ENCODE results near the gene GUCA1A.
"Not testable (repeated sequence)": the region's sequence is repeated elsewhere in the genome, so short reads cannot be mapped to it uniquely, and the experiment has no call there.

Gene GUCA1A

DNA sequence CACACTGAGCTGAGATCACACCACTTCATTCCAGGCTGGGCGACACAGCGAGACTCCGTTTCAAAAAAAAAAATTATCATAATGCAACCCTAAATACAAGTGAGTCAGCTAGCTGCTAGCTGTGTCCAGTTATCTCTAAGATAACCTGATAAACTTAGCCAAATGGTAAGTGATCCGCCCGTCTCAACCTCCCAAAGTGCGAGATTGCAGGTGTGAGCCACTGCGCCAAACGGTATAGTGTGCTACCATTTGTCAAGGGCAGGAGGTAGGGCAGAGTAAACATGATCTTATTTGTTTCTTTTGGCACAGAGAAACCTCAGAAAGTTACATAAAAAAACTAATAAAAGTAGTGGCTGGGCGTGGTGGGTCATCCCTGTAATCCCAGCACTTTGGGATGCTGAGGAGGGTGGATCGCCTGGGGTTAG, 26.0 kb upstream of the GUCA1A start:
- Histone ChIP-seq H3K4me3 (no peak overlapping the region), H3K27ac (no peak overlapping the region)
- TF ChIP-seq, protein P1, sequence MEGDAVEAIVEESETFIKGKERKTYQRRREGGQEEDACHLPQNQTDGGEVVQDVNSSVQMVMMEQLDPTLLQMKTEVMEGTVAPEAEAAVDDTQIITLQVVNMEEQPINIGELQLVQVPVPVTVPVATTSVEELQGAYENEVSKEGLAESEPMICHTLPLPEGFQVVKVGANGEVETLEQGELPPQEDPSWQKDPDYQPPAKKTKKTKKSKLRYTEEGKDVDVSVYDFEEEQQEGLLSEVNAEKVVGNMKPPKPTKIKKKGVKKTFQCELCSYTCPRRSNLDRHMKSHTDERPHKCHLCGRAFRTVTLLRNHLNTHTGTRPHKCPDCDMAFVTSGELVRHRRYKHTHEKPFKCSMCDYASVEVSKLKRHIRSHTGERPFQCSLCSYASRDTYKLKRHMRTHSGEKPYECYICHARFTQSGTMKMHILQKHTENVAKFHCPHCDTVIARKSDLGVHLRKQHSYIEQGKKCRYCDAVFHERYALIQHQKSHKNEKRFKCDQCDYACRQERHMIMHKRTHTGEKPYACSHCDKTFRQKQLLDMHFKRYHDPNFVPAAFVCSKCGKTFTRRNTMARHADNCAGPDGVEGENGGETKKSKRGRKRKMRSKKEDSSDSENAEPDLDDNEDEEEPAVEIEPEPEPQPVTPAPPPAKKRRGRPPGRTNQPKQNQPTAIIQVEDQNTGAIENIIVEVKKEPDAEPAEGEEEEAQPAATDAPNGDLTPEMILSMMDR (IDR thresholded peaks at IDR 0.05): no peak
- DNase-seq (ENCODE audit: low spot score): no peak

DNA sequence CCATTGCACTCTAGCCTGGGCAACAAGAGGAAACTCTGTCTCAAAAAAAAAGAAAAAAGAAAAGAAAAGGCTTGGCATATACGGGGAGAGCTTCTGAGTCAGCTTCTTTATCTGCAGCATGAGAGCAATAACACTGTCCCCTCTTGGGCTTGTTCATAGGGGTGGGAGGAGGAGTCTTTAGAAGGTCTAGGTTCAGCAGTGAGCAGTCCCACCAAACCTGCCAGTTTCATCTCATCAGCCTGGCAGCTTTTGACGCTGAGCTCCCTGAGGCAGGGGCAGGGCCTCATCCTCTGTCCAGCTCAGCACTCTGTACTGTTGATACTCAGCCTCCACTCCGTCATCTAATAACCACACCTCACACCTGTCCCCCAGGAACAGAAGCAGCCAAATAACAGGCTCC, 25.1 kb upstream of the GUCA1A start:
- Histone ChIP-seq H3K27ac (no peak overlapping the region), H3K4me3 (no peak overlapping the region)
- DNase-seq (ENCODE audit: low spot score): no peak
- TF ChIP-seq, protein P1 (IDR thresholded peaks at IDR 0.05): no peak

DNA sequence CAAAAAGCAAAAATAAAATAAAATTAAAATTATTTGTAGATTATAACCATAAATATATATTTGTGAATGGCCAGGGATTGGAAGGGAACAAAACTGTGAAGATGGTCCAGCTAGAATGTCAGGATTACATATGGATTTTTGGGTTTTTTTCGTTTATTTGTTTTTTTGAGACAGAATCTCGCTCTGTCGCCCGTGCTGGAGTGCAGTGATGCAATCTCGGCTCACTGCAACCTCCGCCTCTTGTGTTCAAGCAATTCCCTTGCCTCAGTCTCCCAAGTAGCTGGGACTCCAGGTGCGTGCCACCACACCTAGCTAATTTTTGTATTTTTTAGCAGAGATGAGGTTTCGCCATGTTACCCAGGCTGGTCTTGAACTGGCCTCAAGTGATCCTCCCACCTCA, 22.9 kb upstream of the GUCA1A start:
- Histone ChIP-seq H3K4me3 (no peak overlapping the region), H3K27ac (no peak overlapping the region)
- no peak for DNase-seq (ENCODE audit: low spot score)
- TF ChIP-seq, protein P1 (IDR thresholded peaks at IDR 0.05): no peak

DNA sequence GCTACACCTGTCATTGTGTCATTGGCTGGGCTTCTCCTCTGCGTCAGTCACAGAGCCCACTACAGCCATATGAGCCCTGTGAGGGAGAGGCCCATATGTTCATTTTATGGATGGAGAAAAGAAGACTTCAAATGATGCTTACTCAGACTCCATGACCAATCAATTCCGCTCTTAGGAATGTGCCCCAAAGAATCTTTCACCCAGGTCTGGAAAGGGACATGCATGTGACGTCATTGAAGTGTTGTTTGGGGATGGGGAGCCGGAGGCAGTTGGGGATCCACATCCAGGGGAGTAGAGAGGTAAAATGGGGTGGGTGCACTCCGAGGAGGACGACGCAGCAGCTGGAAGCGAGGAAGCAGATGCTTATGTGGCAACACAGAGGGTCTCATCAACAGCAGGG, 21.1 kb upstream of the GUCA1A start:
- TF ChIP-seq, protein P1 (IDR thresholded peaks at IDR 0.05): no peak
- DNase-seq (ENCODE audit: low spot score): no peak
- Histone ChIP-seq H3K4me3 (no peak overlapping the region), H3K27ac (no peak overlapping the region)

DNA sequence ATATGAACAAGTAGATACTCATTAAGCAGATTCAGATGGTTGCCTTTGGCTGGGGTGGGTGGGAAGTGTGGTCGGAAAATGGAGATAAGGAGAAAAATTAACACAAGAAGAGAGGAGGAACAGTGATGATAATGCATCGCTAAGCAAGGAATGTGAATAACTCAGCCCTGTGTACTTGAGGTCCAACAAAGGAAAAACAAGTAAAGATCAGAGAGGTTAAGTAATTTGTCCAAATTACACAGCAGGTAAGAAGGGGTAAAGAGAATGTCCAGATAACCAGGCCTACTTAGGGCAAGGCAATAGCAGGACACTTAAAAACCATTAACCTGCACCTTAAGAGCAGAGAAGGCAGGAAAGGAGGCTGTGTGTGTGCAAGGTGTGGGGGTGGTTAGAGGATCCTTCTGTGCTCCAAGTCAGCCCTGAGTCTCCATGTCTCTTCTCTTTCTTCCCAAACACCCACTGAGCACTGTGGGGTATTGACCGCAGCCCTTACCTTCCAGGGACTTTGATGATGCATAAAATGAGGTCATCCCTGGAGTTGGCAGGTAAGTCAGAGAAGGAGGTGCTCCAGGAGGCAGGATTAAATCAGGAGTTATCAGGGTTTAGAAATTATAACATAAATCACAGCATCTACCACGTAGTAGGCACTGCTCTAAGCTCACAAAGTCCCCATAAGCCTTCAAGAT, 20.5 kb upstream of the GUCA1A start:
- DNase-seq (ENCODE audit: low spot score); H3K27ac ChIP-seq; H3K4me3 ChIP-seq: not testable (repeated sequence)

DNA sequence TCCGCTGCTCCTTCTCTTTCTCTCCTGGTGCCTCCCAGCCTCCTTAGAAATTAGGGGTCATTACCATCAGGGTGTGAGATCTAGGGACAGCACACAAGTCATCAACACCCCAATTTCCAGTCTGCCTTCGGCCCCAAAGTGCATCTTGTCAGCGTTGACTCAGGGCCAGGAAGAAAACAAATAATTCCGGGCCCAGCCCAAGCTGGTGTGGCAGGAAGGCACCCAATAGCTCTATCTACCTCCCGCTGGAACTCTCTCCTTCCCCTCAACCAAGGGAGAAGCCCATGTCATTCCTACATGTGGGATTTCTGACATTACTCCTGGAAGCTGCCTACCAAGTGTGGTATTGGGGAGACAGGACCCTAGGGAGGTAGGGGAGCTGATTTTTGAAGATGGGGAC, 19.2 kb upstream of the GUCA1A start:
- no peak overlapping the region for H3K27ac ChIP-seq
- TF ChIP-seq, protein P1 (IDR thresholded peaks at IDR 0.05): no peak
- DNase-seq (ENCODE audit: low spot score): no peak
- no peak overlapping the region for H3K4me3 ChIP-seq

DNA sequence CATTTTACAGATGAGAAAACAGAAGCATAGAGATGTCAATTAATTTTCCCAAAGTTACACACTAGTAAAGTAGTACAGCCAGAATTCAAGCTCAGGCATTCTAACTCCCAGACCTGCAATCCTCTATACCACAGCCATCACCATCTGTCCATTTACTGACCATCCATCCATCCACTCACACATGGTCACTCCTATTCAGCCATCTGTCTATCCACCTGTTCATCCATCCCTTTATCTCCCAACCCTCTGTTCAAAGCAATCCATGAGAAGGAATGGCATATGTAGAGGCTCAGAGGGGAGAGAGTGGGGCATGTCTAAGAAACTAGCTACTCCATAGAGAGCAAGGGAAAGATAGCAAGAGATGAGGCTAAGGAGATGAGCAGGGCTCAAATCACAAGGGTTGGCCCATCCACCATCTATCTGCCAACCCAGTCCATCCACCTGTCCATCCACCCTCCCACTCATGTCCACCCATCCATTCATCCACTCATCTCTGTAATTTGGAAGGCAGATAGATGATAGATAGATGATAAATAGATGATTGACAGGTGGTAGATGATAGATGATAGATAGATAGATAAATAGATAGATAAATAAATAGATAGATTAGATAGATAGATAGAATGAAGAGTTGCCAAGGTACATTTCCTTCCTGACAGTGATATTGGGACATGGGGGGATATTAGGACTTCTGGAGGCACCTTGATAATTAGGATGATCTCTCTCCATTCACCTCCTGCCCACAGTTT, 18.5 kb upstream of the GUCA1A start:
- DNase-seq (ENCODE audit: low spot score): no peak
- no peak overlapping the region for H3K27ac ChIP-seq
- TF ChIP-seq, protein P1 (IDR thresholded peaks at IDR 0.05): no peak
- H3K4me3 ChIP-seq: no peak overlapping the region
